H1 (cell line): ENCODE results near the gene EPB41L4B.

Source experiments
- CBX5 ChIP-seq: fragments of 300-800, 300-1000 bp; sonication (generic); IDR thresholded peaks from 2 replicates; pipeline ENCODE4 v1.7.1; 2016; ENCODE audit warnings: antibody characterized with exemption, low read length, low read depth
- CEBPB ChIP-seq: IDR thresholded peaks from 2 replicates; pipeline ENCODE4 v1.6.1; 2012; ENCODE audit warnings: low read depth, low read length
- EP300 ChIP-seq, 2 experiments: IDR thresholded peaks; 1 replicate in 1 of 2; 2 replicates in 1 of 2; pipeline ENCODE4 v1.6.1; 2011 to 2012; ENCODE audit warnings: low read depth in 2 of 2, low read length in 2 of 2, mild to moderate bottlenecking in 2 of 2, borderline replicate concordance in 1 of 2, inconsistent platforms in 1 of 2, moderate library complexity in 1 of 2
- EZH2 ChIP-seq: fragments of 200-600 bp; sonication (generic); IDR thresholded peaks from 2 replicates; pipeline ENCODE4 v1.7.1; 2012; ENCODE audit warnings: low read depth, mild to moderate bottlenecking, moderate library complexity, low read length, inconsistent platforms; ENCODE audit not compliant: severe bottlenecking
- JUN ChIP-seq: IDR thresholded peaks from 2 replicates; pipeline ENCODE4 v1.6.1; 2011; ENCODE audit warnings: low read depth, mild to moderate bottlenecking, improper control_type of control experiment, low read length
- POLR2AphosphoS5 ChIP-seq: IDR thresholded peaks from 2 replicates; pipeline ENCODE4 v1.6.1; 2011; ENCODE audit warnings: low read depth, low read length
- SIN3A ChIP-seq, 2 experiments: IDR thresholded peaks in 1 of 2; conservative IDR thresholded peaks in 1 of 2; 2 replicates each; pipeline ENCODE4 v1.6.1; 2011 to 2012; ENCODE audit warnings: low read length in 2 of 2, improper control_type of control experiment in 1 of 2, low read depth in 1 of 2, mild to moderate bottlenecking in 1 of 2
- SP1 ChIP-seq: IDR thresholded peaks from 2 replicates; pipeline ENCODE4 v1.6.1; 2011; ENCODE audit warnings: low read depth, low read length
- SP2 ChIP-seq: IDR thresholded peaks from 2 replicates; pipeline ENCODE4 v1.6.1; 2012; ENCODE audit warnings: mild to moderate bottlenecking, low read length, inconsistent platforms
- TAF7 ChIP-seq: optimal IDR thresholded peaks from 2 replicates; pipeline ENCODE3; 2011; ENCODE audit warnings: low read depth, mild to moderate bottlenecking, inconsistent platforms, low read length, moderate library complexity, borderline replicate concordance
- TF ChIP-seq, protein P1 (sequence below), 3 experiments: IDR thresholded peaks; 1 replicate in 2 of 3; 2 replicates in 1 of 3; pipeline versions ENCODE4 v1.5.1 to v1.6.1; 2011; ENCODE audit warnings: low read length in 3 of 3, mild to moderate bottlenecking in 3 of 3, inconsistent platforms in 2 of 3, low read depth in 1 of 3, moderate library complexity in 1 of 3; ENCODE audit not compliant: insufficient read depth in 1 of 3; ENCODE audit errors: control extremely low read depth in 1 of 3
- TF ChIP-seq, protein P2 (sequence below): IDR thresholded peaks from 2 replicates; pipeline ENCODE4 v1.6.1; 2011; ENCODE audit warnings: low read length, improper control_type of control experiment
- TF ChIP-seq, protein P3 (sequence below): IDR thresholded peaks from 2 replicates; pipeline ENCODE4 v1.6.1; 2012; ENCODE audit warnings: inconsistent platforms
- TF ChIP-seq, protein P4 (sequence below): IDR thresholded peaks from 2 replicates; pipeline ENCODE4 v1.6.1; 2012; ENCODE audit warnings: low read length, inconsistent platforms

DNA sequence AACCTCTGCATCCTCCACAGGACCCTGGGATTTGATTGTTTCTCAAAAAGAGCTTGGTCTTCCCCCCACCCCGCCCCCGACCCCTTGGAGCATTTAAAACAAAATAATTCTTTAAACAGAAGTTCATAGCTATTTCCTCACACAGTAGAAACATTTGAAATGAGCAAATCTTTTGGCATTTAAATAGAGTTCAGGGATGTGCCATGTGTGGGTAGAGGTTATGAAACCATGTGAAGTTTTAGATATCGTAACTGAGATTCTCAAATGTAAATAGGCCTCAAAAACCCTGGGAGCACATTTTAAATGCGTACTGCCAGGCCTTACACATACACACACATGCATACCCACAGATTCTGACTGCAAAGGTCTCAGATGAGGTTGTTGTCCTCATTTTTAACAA lies 66.5 kb downstream of the EPB41L4B start:
- TF ChIP-seq, protein P1, sequence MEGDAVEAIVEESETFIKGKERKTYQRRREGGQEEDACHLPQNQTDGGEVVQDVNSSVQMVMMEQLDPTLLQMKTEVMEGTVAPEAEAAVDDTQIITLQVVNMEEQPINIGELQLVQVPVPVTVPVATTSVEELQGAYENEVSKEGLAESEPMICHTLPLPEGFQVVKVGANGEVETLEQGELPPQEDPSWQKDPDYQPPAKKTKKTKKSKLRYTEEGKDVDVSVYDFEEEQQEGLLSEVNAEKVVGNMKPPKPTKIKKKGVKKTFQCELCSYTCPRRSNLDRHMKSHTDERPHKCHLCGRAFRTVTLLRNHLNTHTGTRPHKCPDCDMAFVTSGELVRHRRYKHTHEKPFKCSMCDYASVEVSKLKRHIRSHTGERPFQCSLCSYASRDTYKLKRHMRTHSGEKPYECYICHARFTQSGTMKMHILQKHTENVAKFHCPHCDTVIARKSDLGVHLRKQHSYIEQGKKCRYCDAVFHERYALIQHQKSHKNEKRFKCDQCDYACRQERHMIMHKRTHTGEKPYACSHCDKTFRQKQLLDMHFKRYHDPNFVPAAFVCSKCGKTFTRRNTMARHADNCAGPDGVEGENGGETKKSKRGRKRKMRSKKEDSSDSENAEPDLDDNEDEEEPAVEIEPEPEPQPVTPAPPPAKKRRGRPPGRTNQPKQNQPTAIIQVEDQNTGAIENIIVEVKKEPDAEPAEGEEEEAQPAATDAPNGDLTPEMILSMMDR (IDR thresholded peaks at IDR 0.05; ENCODE audit: control extremely low read depth in 1 of 3, insufficient read depth in 1 of 3, low read depth in 1 of 3, low read length in 3 of 3): no peak
- TF ChIP-seq, protein P2, sequence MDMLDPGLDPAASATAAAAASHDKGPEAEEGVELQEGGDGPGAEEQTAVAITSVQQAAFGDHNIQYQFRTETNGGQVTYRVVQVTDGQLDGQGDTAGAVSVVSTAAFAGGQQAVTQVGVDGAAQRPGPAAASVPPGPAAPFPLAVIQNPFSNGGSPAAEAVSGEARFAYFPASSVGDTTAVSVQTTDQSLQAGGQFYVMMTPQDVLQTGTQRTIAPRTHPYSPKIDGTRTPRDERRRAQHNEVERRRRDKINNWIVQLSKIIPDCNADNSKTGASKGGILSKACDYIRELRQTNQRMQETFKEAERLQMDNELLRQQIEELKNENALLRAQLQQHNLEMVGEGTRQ: no peak
- no peak for TF ChIP-seq JUN
- TF ChIP-seq CBX5: no peak
- no peak for TF ChIP-seq EP300 (IDR thresholded peaks at IDR 0.05; ENCODE audit: borderline replicate concordance in 1 of 2, low read depth in 2 of 2, low read length in 2 of 2)
- TF ChIP-seq, protein P3, sequence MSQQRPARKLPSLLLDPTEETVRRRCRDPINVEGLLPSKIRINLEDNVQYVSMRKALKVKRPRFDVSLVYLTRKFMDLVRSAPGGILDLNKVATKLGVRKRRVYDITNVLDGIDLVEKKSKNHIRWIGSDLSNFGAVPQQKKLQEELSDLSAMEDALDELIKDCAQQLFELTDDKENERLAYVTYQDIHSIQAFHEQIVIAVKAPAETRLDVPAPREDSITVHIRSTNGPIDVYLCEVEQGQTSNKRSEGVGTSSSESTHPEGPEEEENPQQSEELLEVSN: no peak
- TF ChIP-seq, protein P4, sequence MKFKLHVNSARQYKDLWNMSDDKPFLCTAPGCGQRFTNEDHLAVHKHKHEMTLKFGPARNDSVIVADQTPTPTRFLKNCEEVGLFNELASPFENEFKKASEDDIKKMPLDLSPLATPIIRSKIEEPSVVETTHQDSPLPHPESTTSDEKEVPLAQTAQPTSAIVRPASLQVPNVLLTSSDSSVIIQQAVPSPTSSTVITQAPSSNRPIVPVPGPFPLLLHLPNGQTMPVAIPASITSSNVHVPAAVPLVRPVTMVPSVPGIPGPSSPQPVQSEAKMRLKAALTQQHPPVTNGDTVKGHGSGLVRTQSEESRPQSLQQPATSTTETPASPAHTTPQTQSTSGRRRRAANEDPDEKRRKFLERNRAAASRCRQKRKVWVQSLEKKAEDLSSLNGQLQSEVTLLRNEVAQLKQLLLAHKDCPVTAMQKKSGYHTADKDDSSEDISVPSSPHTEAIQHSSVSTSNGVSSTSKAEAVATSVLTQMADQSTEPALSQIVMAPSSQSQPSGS: no peak
- no peak for TF ChIP-seq SIN3A (conservative IDR thresholded peaks at IDR 0.05 in 1 of 2, IDR thresholded peaks at IDR 0.05 in 1 of 2; ENCODE audit: low read depth in 1 of 2, low read length in 2 of 2)
- no peak for TF ChIP-seq CEBPB
- no peak for TF ChIP-seq POLR2AphosphoS5
- TF ChIP-seq TAF7: no peak
- TF ChIP-seq EZH2: no peak
- no peak for TF ChIP-seq SP1
- TF ChIP-seq SP2: no peak
